GM18505 (cell line): ENCODE results near the gene IRF7.

Experiments used
- ATAC-seq: cut with Tn5 transposase; IDR thresholded peaks from one replicate; pipeline ENCODE4 v1.9.1; 2021; ENCODE audit not compliant: unreplicated experiment
- POLR2A ChIP-seq: IDR thresholded peaks from 4 replicates; pipeline ENCODE4 v1.6.1; 2011; ENCODE audit warnings: borderline replicate concordance; ENCODE audit not compliant: insufficient read depth, insufficient read length; ENCODE audit errors: extremely low read depth

IRF7 gene

GRCh38 chr11:601573-602245, 14.0 kb downstream of the IRF7 start:
- no peak for TF ChIP-seq POLR2A
- ATAC-seq: no peak

DNA sequence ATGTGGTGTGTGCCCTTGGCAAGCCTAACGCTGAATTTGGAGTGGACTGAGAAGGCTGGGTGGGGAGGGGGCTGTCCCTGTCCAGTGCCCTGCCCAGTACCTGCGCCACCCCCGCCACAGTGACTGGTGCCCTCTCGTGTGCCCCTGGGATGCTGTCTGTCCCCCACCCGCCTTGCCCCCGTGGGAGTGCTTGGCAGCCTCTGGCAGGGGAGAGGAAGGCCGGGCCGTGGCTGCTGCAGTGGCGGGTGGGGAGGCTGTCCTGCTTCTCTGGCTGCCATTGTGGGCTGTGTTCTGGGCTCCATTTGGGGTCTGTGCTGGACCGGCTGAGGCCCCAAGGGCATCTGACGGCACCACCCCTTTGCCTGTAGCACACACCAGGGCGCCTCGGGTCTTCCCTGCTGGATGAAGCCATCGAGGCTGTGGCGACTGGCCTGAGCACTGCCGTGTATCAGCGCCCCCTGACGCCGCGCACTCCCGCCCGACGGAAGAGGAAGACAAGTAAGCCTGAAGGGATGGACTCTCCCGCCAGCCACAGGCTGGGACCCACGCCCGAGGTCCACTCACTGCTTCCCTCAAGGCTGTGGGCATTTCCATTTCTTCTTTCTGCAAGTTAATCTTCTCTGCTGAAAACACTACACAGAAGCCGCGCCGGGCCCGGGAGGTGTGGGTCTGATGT, 17.6 kb downstream of the IRF7 start:
- ATAC-seq: no peak
- TF ChIP-seq POLR2A: no peak

DNA sequence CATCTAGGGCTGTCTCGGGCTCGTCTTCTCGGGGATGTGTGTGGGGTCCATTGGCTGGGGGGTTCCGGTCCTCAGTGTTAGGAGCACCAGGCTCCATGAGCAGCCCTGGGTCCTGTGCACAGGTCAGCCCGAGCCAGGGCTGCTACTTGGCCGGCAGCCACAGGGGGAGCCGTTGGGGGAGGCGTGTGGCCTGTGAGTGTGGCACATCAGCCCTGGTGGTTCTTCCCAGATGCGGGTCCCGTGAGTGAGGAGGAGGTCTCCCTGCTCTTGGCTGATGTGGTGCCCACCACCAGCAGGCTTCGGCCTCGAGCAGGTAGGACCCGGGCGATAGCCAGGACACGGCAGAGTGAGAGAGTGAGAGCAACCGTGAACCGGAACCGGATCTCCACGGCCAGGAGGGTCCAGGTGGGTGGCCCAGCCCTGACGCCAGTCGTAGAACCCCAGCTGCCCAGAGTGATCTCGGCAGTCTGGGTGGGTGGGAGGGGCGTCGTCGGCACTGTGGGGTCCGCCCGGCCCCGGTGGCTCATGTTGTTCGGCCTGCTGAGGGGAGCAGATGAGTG, 18.5 kb downstream of the IRF7 start:
- no peak for TF ChIP-seq POLR2A
- no peak for ATAC-seq

DNA sequence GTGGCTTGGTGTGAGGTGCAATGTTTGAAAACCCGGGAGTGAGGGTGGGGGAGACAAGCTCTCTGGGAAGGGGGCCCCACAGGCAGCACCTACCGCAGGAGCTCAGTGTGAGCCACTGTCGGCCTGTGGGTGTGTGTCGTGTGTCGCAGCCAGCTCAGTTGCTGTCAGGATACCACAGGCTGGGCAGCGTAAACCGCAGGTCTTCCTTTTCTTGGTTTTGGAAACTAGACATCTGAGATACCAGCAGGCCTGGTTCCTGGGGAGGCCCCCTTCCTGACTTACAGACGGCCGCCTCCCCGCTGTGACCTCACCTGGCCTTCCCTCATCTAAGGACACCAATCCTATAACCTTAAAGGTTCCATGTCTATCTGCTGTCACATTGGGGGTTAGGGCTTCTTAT, 19.4 kb downstream of the IRF7 start:
- no peak for TF ChIP-seq POLR2A

DNA sequence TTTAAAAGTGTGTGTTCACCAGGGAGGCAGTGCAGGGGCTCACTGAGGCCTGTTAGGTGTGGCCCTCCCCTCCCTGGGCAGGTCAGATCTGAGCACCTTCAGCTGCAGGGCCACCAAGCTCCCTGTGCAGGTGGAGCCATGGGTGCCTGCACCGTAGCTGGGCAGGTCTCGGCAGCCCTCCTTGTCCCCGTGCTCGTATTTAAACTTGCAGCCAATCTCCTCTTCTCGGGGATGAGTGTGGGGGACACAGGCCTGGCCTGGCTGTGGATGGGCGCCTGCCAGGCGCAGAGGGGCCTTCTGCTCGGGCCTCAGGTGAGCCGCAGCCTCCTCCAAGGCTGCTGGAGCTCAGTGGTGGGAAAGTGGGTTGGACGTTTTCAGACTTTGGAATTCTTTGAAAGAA, 20.4 kb downstream of the IRF7 start:
- ATAC-seq: no peak
- TF ChIP-seq POLR2A: no peak

More for the DNA sequence above, 19.4 kb downstream of the IRF7 start:
- no peak for ATAC-seq

DNA sequence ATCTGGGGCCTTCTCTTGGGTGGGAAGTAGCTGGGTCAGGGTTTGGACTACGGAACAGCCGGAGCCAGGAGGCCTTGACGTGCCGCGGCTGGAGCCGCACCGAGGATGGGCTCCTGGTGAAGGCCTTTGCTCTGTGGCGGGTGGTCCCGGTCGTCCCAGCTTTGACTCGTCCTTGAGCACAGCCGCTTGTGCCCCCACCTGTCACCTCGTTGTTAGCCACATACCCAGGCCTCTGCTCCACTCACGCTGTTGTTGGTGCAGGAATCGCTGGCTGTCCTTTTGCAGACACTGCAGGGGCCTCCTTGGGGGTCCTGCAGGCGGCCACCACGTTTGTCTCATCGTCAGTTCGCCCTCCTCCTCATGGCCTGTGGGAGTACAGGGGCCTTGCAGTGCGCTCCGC, 22.4 kb downstream of the IRF7 start:
- no peak for ATAC-seq
- no peak for TF ChIP-seq POLR2A

- no peak for ATAC-seq
- TF ChIP-seq POLR2A: no peak
These were observed 22.8 kb downstream of the IRF7 start for GRCh38 chr11:592918-593317.

- no peak for TF ChIP-seq POLR2A
- no peak for ATAC-seq
These were observed 23.2 kb downstream of the IRF7 start for GRCh38 chr11:592501-592900.

DNA sequence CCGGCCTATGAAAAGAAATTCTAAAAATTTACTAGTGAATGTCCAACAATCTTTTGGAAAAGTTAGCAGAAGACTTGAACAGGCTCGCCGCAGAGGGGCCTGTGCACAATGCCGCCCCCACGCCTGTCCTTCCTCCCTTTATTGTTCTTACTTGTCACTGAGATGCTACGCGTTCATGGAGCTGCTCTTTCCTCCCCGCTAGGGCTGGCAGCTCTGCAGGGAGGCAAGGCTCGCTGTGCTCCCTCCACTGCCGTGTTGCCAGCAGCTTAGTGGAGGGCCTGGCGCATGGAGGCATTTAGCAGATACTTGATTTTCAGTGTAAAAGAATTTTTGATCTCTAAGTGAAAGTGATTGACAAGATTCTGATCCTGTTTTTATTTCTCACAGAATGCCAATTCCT, 24.8 kb downstream of the IRF7 start:
- TF ChIP-seq POLR2A: no peak
- ATAC-seq: no peak

GRCh38 chr11:589798-590197, 26.0 kb downstream of the IRF7 start:
- ATAC-seq: no peak
- TF ChIP-seq POLR2A: no peak

DNA sequence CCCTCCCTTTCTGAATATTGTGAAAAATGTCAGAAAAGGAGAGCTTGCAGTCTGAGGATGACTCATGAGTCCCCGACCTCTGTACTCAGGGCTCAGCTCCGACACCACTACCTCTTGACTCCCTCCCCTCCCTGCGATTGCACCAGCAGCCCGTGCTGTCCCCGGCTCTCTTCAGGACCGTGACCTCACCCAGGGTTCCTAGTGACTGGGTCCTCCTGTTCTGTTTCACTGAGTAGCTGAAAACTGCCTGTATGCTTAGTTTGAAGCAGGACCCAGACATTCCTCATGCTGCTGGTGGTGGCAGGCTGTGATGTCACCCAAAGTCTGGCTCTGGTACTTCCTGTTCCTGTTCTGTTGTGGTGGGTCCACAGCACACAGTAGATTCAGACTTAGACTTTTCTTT, 27.8 kb downstream of the IRF7 start:
- no peak for ATAC-seq
- TF ChIP-seq POLR2A: no peak

GRCh38 chr11:587546-587945, 28.2 kb downstream of the IRF7 start:
- no peak for ATAC-seq
- no peak for TF ChIP-seq POLR2A

- ATAC-seq: no peak
- no peak for TF ChIP-seq POLR2A
These were observed 29.1 kb downstream of the IRF7 start for GRCh38 chr11:586376-587316.
